ENCODE measurements around the gene IL23R.

DNA sequence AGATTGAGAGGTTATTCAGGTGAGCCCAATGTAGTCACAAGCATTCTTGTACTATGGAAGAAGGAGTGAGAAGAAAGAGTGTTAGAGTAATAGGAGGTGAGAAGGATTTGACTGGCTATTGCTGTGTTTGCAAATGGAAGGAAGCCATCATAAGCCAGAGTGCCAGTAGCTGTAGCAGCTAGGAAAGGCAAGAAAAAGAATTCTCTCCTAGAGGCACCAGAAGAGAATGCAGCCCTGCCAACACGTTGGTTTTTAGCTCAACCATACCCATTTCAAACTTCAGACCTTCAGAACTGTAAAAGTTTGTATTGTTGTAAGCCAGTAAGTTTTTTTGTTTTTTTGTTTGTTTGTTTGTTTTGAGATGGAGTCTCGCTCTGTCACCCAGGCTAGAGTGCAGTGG, 132.5 kb downstream of the IL23R start:
- TF ChIP-seq, protein P1, sequence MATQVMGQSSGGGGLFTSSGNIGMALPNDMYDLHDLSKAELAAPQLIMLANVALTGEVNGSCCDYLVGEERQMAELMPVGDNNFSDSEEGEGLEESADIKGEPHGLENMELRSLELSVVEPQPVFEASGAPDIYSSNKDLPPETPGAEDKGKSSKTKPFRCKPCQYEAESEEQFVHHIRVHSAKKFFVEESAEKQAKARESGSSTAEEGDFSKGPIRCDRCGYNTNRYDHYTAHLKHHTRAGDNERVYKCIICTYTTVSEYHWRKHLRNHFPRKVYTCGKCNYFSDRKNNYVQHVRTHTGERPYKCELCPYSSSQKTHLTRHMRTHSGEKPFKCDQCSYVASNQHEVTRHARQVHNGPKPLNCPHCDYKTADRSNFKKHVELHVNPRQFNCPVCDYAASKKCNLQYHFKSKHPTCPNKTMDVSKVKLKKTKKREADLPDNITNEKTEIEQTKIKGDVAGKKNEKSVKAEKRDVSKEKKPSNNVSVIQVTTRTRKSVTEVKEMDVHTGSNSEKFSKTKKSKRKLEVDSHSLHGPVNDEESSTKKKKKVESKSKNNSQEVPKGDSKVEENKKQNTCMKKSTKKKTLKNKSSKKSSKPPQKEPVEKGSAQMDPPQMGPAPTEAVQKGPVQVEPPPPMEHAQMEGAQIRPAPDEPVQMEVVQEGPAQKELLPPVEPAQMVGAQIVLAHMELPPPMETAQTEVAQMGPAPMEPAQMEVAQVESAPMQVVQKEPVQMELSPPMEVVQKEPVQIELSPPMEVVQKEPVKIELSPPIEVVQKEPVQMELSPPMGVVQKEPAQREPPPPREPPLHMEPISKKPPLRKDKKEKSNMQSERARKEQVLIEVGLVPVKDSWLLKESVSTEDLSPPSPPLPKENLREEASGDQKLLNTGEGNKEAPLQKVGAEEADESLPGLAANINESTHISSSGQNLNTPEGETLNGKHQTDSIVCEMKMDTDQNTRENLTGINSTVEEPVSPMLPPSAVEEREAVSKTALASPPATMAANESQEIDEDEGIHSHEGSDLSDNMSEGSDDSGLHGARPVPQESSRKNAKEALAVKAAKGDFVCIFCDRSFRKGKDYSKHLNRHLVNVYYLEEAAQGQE (IDR thresholded peaks at IDR 0.05; ENCODE audit: insufficient read depth in 1 of 2, low read depth in 2 of 2, low read length in 2 of 2), result no peak
- TF ChIP-seq POLR2AphosphoS5 (IDR thresholded peaks at IDR 0.05; ENCODE audit: low read depth, low read length) (no peak), TAF1 (IDR thresholded peaks at IDR 0.05; ENCODE audit: borderline replicate concordance, insufficient read depth, low read length) (no peak)
